GM06990 (cell line): ENCODE data around the gene RUNDC1.
"Not testable (repeated sequence)": the region's sequence is repeated elsewhere in the genome, so short reads cannot be mapped to it uniquely, and the experiment has no call there.

ENCODE experiments used
- DNase-seq: peaks from one replicate; pipeline ENCODE4 v3.0.0-alpha.2; 2011; ENCODE audit not compliant: insufficient read length; ENCODE audit errors: extremely low read depth
- H3K27me3 ChIP-seq: replicated peaks from 2 replicates; pipeline ENCODE4 v1.6.0; 2011; ENCODE audit warnings: low read length; ENCODE audit not compliant: control insufficient read depth, insufficient read depth
- H3K36me3 ChIP-seq: 2 replicates; pipeline ENCODE4 v1.5.1; 2011; ENCODE audit warnings: low read length; ENCODE audit not compliant: control insufficient read depth, insufficient read depth
- H3K4me3 ChIP-seq: replicated peaks from 2 replicates; pipeline ENCODE4 v1.5.1; 2011; ENCODE audit warnings: low read depth, mild to moderate bottlenecking, control low read depth, low read length
- TF ChIP-seq, protein P1 (sequence below): IDR thresholded peaks from 2 replicates; pipeline ENCODE4 v1.5.1; 2011; ENCODE audit warnings: low read length, control low read depth, mild to moderate bottlenecking, inconsistent platforms; ENCODE audit not compliant: insufficient read depth, poor library complexity, severe bottlenecking

RUNDC1 gene

DNA sequence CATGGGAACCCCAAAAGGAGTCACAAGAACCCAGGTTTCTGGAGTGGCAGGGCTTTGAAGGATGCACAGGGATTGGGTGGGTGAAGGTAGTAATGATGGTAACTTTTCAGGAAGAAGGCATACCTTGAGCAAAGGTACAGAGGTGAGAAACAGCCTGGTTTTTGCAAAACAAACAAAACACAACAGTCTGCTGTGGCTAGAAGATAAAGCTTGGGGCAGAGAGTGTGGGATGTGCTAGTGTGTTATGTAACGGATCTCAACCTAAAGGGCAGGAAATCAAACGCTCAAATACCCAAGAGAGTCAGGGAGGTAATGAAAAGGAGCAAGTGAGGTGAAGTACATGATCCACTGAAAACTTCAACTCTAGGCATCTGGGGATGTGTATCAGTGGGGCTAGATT, 5.1 kb upstream of the RUNDC1 start:
- no peak overlapping the region for H3K4me3 ChIP-seq
- TF ChIP-seq, protein P1, sequence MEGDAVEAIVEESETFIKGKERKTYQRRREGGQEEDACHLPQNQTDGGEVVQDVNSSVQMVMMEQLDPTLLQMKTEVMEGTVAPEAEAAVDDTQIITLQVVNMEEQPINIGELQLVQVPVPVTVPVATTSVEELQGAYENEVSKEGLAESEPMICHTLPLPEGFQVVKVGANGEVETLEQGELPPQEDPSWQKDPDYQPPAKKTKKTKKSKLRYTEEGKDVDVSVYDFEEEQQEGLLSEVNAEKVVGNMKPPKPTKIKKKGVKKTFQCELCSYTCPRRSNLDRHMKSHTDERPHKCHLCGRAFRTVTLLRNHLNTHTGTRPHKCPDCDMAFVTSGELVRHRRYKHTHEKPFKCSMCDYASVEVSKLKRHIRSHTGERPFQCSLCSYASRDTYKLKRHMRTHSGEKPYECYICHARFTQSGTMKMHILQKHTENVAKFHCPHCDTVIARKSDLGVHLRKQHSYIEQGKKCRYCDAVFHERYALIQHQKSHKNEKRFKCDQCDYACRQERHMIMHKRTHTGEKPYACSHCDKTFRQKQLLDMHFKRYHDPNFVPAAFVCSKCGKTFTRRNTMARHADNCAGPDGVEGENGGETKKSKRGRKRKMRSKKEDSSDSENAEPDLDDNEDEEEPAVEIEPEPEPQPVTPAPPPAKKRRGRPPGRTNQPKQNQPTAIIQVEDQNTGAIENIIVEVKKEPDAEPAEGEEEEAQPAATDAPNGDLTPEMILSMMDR = no peak
- H3K27me3 ChIP-seq = no peaks in the 10 kb centered on the region
- no peak for DNase-seq
- H3K36me3 ChIP-seq = no peaks in the 10 kb centered on the region

DNA sequence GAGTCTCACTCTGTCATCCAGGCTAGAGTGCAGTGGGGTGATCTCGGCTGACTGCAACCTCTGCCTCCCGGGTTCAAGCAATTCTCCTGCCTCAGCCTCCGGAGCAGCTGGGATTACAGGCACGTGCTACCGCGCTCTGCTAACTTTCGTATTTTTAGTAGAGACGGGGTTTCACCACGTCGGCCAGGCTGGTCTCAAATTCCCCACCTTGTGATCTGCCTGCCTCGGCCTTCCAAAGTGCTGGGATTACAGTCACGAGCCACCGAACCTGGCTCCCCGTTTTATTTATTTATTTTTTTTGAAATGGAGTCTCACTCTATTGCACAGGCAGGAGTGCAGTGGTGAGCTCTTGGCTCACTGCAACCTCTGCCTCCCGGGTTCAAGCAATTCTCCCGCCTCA, 4.7 kb upstream of the RUNDC1 start:
- not testable (repeated sequence) for H3K27me3 ChIP-seq, H3K4me3 ChIP-seq, DNase-seq, H3K36me3 ChIP-seq

DNA sequence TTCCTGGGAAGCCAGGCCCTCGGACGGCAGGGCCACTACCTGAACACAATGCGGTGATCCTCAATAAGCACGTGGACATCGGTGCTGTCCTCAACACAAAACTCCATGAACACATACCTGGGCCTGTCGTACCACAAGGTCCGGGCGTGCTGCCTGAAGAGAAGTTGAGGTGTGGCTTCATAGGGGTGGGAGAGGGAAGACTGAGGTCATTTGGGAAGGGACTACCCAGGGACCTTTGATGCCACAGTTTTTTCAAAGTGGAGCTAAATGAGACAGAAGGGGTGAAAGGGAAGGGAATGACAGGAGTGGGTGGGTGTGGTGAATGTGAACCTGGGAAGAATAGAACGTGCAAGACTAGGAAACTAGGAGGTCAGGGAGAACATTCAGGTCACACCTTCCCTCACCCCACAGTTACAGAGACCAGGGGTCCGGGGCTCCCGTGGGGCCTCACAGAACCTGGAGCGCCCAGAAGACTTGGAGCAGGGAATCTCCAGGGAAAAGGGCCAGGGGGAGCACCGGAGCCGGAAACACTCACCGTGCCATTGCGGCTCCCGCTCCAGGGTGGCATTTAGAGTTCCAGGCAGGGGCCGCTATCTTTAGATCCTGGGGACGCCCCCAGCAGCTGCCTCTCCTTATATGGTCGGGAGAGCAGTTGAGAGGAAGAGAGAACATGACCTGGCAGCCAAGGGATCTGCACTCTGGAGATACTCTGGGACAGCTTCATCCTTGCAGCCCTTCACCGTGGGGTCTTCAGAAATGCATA, 673 bp upstream of the RUNDC1 start, which contains the start of gene PTGES3L:
Gene PTGES3L, minus strand, starts transcription at position 570 of the 763 bp plus-strand sequence. Its CDS starts 27 bp downstream, at position 543.
- H3K36me3 ChIP-seq = no peaks in the 10 kb centered on the region
- TF ChIP-seq, protein P1 = no peak
- no peak for DNase-seq
- H3K27me3 ChIP-seq = no peaks in the 10 kb centered on the region
- peak within 1 kb of the TSS; percentile 94 for H3K4me3 ChIP-seq

DNA sequence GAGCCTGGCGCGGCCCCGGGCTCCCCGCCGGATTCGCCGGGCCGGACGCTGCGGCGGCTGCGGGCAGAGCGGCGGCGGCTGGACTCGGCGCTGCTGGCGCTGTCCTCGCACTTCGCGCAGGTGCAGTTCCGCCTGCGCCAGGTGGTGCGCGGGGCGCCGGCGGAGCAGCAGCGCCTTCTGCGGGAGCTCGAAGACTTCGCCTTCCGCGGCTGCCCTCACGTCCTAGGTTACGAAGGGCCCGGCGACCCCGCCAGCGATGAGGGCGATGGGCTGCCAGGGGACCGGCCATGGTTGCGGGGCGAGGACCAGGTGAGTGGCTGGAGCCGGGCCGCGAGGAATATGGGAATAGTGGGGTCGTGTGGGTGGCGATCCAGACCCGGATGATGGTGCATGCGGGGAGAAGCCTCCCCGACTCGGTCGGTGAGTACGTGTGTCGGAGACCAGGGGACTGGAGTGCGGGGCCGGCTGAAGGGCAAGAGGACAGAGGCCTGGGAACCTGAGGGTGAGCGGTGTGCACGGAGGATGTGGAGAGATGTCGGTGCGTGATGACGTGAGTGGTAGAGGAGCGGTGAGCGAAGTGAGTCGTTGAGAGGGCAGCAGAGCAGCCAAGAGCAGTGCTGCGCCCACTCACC, 517 bp downstream of the RUNDC1 start:
- H3K36me3 ChIP-seq = no peaks in the 10 kb centered on the region
- DNase-seq = peak; percentile 83
- TF ChIP-seq, protein P1 = peak; percentile 23
- peak overlapping the region; percentile 94 for H3K4me3 ChIP-seq
- H3K27me3 ChIP-seq = no peaks in the 10 kb centered on the region

DNA sequence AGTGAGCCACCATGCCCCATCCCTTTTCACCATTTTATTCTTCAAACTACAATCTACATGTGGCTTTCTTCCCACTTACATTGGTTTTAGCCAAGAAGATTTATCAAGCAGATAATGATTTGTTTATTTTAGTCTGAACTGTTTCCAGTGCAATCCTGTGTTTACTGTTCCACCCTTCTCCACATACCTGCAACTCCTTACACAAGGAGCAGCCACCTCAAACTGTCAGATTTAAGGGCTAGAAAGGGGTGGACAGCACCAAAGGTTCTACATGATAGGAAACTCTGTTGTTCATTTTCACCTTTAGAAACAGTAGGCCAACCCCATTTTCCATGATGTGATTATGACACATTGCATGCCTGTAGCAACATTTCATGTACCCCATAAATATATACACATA, 1.9 kb downstream of the RUNDC1 start:
- no peaks in the 10 kb centered on the region for H3K27me3 ChIP-seq
- no peak for DNase-seq
- no peak overlapping the region for H3K4me3 ChIP-seq
- TF ChIP-seq, protein P1 = no peak
- peaks cover 2% of the 10 kb centered on the region for H3K36me3 ChIP-seq

DNA sequence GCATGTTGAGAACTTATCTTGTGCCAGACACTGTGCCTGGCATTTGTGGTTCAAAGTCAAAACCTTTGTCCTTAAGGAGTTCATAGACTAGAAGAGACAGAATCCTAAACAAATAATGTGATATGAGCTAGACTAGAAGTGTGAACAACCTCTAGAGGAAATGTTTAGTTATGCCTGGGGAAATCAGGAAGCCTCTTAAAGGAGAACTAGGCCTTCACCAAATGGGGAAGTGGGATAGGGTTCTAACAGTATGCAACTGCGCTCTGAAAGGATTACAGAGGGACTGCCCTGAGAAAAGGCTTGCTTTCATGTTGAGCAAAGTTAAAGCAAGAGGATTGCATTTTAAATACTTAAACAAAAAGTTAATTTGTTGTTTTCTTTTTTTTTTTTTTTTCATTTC, 4.9 kb downstream of the RUNDC1 start:
- peak; percentile 25 for DNase-seq
- H3K36me3 ChIP-seq = peaks cover 11% of the 10 kb centered on the region
- no peaks in the 10 kb centered on the region for H3K27me3 ChIP-seq
- peak overlapping the region; percentile 15; the same call in 1 of the 2 replicates for H3K4me3 ChIP-seq
- TF ChIP-seq, protein P1 = no peak
